HepG2 (cell line): Measurements from ENCODE around the gene GSTA5. TPM values are rescaled to one million over a fixed set of nuclear protein-coding genes. Genes with fewer than 3 reads are reported as not detected.

ENCODE experiments used
- ATF7 ChIP-seq, 2 experiments: fragments of 450-650 bp in 1 of 2; sonication (generic) in 1 of 2; formaldehyde crosslinking in 1 of 2; IDR thresholded peaks; 2 replicates each; pipeline versions ENCODE4 v1.4.0 to v1.6.1; 2016 to 2020; ENCODE audit warnings: antibody characterized with exemption in 1 of 2, mild to moderate bottlenecking in 1 of 2, missing genetic modification reagents in 1 of 2
- EEA1 ChIP-seq: sonication (generic); formaldehyde crosslinking; IDR thresholded peaks from 2 replicates; pipeline ENCODE4 v1.5.1; 2020; ENCODE audit warnings: mild to moderate bottlenecking, missing genetic modification reagents, borderline replicate concordance
- ELF4 ChIP-seq: sonication (generic); formaldehyde crosslinking; IDR thresholded peaks from 2 replicates; pipeline ENCODE4 v1.5.0; 2020; ENCODE audit warnings: missing genetic modification reagents, mild to moderate bottlenecking, moderate library complexity, borderline replicate concordance
- JARID2 ChIP-seq: sonication (generic); formaldehyde crosslinking; IDR thresholded peaks from 2 replicates; pipeline ENCODE4 v1.8.1; 2023; ENCODE audit warnings: missing genetic modification reagents, inconsistent platforms; ENCODE audit not compliant: insufficient replicate concordance
- JUNB ChIP-seq: sonication (generic); formaldehyde crosslinking; IDR thresholded peaks from 2 replicates; pipeline ENCODE4 v1.8.0; 2022; ENCODE audit warnings: missing genetic modification reagents, mild to moderate bottlenecking, borderline replicate concordance
- KLF16 ChIP-seq, 2 experiments: sonication (generic) in 1 of 2; formaldehyde crosslinking in 1 of 2; IDR thresholded peaks; 2 replicates each; pipeline versions ENCODE4 v1.6.1 to v1.8.0; 2016 to 2023; ENCODE audit warnings: missing genetic modification reagents in 2 of 2, missing compliant biosample characterization in 1 of 2
- MTF1 ChIP-seq: sonication (generic); formaldehyde crosslinking; IDR thresholded peaks from 2 replicates; pipeline ENCODE4 v1.5.0; 2020; ENCODE audit warnings: missing genetic modification reagents
- NAIF1 ChIP-seq: sonication (generic); formaldehyde crosslinking; IDR thresholded peaks from 2 replicates; pipeline ENCODE4 v1.5.0; 2020; ENCODE audit warnings: mild to moderate bottlenecking, missing genetic modification reagents, borderline replicate concordance
- POLR2A ChIP-seq, 2 experiments: IDR thresholded peaks; 2 replicates each; pipeline ENCODE4 v1.6.1; 2011; ENCODE audit warnings: low read depth in 2 of 2, low read length in 2 of 2, mild to moderate bottlenecking in 1 of 2, moderate library complexity in 1 of 2; ENCODE audit not compliant: insufficient read depth in 1 of 2
- PRMT3 ChIP-seq: sonication (generic); formaldehyde crosslinking; IDR thresholded peaks from 2 replicates; pipeline ENCODE4 v1.8.1; 2022; ENCODE audit warnings: low read depth, mild to moderate bottlenecking, moderate library complexity, missing genetic modification reagents, borderline replicate concordance
- USF2 ChIP-seq, 2 experiments: sonication (generic) in 1 of 2; formaldehyde crosslinking in 1 of 2; IDR thresholded peaks; 2 replicates each; pipeline versions ENCODE4 v1.5.1 to v1.6.1; 2011 to 2020; ENCODE audit warnings: borderline replicate concordance in 1 of 2, low read depth in 1 of 2, low read length in 1 of 2, mild to moderate bottlenecking in 1 of 2, missing genetic modification reagents in 1 of 2, moderate library complexity in 1 of 2
- ZKSCAN1 ChIP-seq: fragments of 150-350 bp; IDR thresholded peaks from 2 replicates; pipeline ENCODE4 v1.6.1; 2014; ENCODE audit warnings: low read length
- ZMYM3 ChIP-seq: sonication (generic); formaldehyde crosslinking; IDR thresholded peaks from 2 replicates; pipeline ENCODE4 v1.5.1; 2020; ENCODE audit warnings: mild to moderate bottlenecking, missing genetic modification reagents
- ZNF256 ChIP-seq: sonication (generic); formaldehyde crosslinking; conservative IDR thresholded peaks from 2 replicates; pipeline ENCODE4 v1.4.0; 2020; ENCODE audit warnings: missing genetic modification reagents
- ZNF468 ChIP-seq: sonication (generic); formaldehyde crosslinking; IDR thresholded peaks from 2 replicates; pipeline ENCODE4 v1.8.0; 2022; ENCODE audit warnings: mild to moderate bottlenecking, moderate library complexity, missing genetic modification reagents
- ZNF550 ChIP-seq: sonication (generic); formaldehyde crosslinking; IDR thresholded peaks from 2 replicates; pipeline ENCODE4 v1.4.0; 2020; ENCODE audit warnings: mild to moderate bottlenecking, missing genetic modification reagents, borderline replicate concordance
- ZNF589 ChIP-seq: sonication (generic); formaldehyde crosslinking; conservative IDR thresholded peaks from 2 replicates; pipeline ENCODE4 v1.8.0; 2022; ENCODE audit warnings: mild to moderate bottlenecking, moderate library complexity, missing genetic modification reagents
- ZNF674 ChIP-seq: sonication (generic); formaldehyde crosslinking; IDR thresholded peaks from 2 replicates; pipeline ENCODE4 v1.5.0; 2020; ENCODE audit warnings: low read depth, mild to moderate bottlenecking, missing genetic modification reagents
- ZNF703 ChIP-seq: sonication (generic); formaldehyde crosslinking; IDR thresholded peaks from 2 replicates; pipeline ENCODE4 v1.5.1; 2020; ENCODE audit warnings: missing genetic modification reagents, mild to moderate bottlenecking, moderate library complexity, borderline replicate concordance
- ZNF83 ChIP-seq: sonication (generic); formaldehyde crosslinking; IDR thresholded peaks from 2 replicates; pipeline ENCODE4 v1.4.0; 2020; ENCODE audit warnings: missing genetic modification reagents, mild to moderate bottlenecking, borderline replicate concordance
- ZNF879 ChIP-seq: sonication (generic); formaldehyde crosslinking; IDR thresholded peaks from 2 replicates; pipeline ENCODE4 v1.8.1; 2023; ENCODE audit warnings: missing genetic modification reagents
- polyA plus RNA-seq, 8 experiments: library from polyadenylated mRNA; depleted of rRNA in 3 of 8; stranded (reverse) in 7 of 8; unstranded in 1 of 8; fragments of >200 nt; fragmentation: Illumina TruSeq in 4 of 8; extraction: Trizol in 4 of 8; gene quantifications; 2 replicates each; pipeline versions ENCODE4 v1.2.1 to v1.2.3, GENCODE V29; 2011 to 2016; ENCODE audit warnings: low read depth in 4 of 8, missing spikeins in 1 of 8, mixed read lengths in 1 of 8; ENCODE audit not compliant: insufficient read depth in 1 of 8
- total RNA-seq, 5 experiments: library from RNA; depleted of rRNA; stranded (reverse); fragments of >200 nt; fragmentation: Illumina TruSeq; extraction: Trizol; gene quantifications; 2 replicates each; pipeline ENCODE4 v1.2.3, GENCODE V29; 2016; ENCODE audit warnings: low read depth in 1 of 5
- TF ChIP-seq, protein P1 (sequence below): sonication (generic); formaldehyde crosslinking; IDR thresholded peaks from 2 replicates; pipeline ENCODE4 v1.4.0; 2020; ENCODE audit warnings: mild to moderate bottlenecking, missing genetic modification reagents, borderline replicate concordance

The GSTA5 gene
- total and polyA plus RNA-seq, 2 of the 13 experiments (the other 11 are each of a cell fraction or from before 2014, with no cell fraction given) = not detected

GRCh38 chr6:52881996-52882841 is 41.6 kb upstream of the GSTA5 start (continued):
- TF ChIP-seq, protein P1, sequence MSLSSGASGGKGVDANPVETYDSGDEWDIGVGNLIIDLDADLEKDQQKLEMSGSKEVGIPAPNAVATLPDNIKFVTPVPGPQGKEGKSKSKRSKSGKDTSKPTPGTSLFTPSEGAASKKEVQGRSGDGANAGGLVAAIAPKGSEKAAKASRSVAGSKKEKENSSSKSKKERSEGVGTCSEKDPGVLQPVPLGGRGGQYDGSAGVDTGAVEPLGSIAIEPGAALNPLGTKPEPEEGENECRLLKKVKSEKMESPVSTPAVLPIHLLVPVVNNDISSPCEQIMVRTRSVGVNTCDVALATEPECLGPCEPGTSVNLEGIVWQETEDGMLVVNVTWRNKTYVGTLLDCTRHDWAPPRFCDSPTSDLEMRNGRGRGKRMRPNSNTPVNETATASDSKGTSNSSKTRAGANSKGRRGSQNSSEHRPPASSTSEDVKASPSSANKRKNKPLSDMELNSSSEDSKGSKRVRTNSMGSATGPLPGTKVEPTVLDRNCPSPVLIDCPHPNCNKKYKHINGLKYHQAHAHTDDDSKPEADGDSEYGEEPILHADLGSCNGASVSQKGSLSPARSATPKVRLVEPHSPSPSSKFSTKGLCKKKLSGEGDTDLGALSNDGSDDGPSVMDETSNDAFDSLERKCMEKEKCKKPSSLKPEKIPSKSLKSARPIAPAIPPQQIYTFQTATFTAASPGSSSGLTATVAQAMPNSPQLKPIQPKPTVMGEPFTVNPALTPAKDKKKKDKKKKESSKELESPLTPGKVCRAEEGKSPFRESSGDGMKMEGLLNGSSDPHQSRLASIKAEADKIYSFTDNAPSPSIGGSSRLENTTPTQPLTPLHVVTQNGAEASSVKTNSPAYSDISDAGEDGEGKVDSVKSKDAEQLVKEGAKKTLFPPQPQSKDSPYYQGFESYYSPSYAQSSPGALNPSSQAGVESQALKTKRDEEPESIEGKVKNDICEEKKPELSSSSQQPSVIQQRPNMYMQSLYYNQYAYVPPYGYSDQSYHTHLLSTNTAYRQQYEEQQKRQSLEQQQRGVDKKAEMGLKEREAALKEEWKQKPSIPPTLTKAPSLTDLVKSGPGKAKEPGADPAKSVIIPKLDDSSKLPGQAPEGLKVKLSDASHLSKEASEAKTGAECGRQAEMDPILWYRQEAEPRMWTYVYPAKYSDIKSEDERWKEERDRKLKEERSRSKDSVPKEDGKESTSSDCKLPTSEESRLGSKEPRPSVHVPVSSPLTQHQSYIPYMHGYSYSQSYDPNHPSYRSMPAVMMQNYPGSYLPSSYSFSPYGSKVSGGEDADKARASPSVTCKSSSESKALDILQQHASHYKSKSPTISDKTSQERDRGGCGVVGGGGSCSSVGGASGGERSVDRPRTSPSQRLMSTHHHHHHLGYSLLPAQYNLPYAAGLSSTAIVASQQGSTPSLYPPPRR (CRISPR knock-in tag) = no peak
- TF ChIP-seq ZNF256 (CRISPR knock-in tag) (0 out of 2 replicates have a peak, but pooled peaks have one; percentile 66), POLR2A (IDR thresholded peaks at IDR 0.05; ENCODE audit: insufficient read depth in 1 of 2, low read depth in 2 of 2, low read length in 2 of 2) (no peak), ZNF550 (CRISPR knock-in tag) (no peak), ZKSCAN1 (peak; percentile 93), ATF7 (IDR thresholded peaks at IDR 0.05) (no peak), ATF7 (CRISPR knock-in tag; IDR thresholded peaks at IDR 0.05) (no peak), ZMYM3 (CRISPR knock-in tag) (peak; percentile 41; the same call in 1 of the 2 replicates), ZNF879 (CRISPR knock-in tag) (no peak), ZNF589 (CRISPR knock-in tag) (no peak), USF2 (IDR thresholded peaks at IDR 0.05; ENCODE audit: low read depth, low read length) (no peak), USF2 (CRISPR knock-in tag; IDR thresholded peaks at IDR 0.05; ENCODE audit: borderline replicate concordance) (no peak), MTF1 (CRISPR knock-in tag) (no peak), KLF16 (CRISPR knock-in tag; IDR thresholded peaks at IDR 0.05) (peak in 1 of 2 experiments; percentile 70; a peak in 2 of 4 replicates), ZNF674 (CRISPR knock-in tag) (no peak), PRMT3 (CRISPR knock-in tag) (no peak), ZNF468 (no peak), NAIF1 (CRISPR knock-in tag) (no peak), ELF4 (CRISPR knock-in tag) (no peak), ZNF703 (CRISPR knock-in tag) (no peak), JARID2 (CRISPR knock-in tag) (no peak), EEA1 (CRISPR knock-in tag) (no peak), JUNB (CRISPR knock-in tag) (no peak), ZNF83 (CRISPR knock-in tag) (no peak)
